HL-60 (cell line): ENCODE results near the gene GNAI1.

Experiments used
- POLR2AphosphoS5 ChIP-seq: IDR thresholded peaks from 2 replicates; pipeline ENCODE4 v1.6.1; 2012; ENCODE audit warnings: low read depth
- TF ChIP-seq, protein P1 (sequence below): IDR thresholded peaks from one replicate; pipeline ENCODE4 v1.5.1; 2011; ENCODE audit warnings: low read length, control low read depth, inconsistent platforms; ENCODE audit not compliant: insufficient read depth
- TF ChIP-seq, protein P2 (sequence below): IDR thresholded peaks from 2 replicates; pipeline ENCODE4 v1.6.1; 2012; ENCODE audit warnings: low read depth; ENCODE audit not compliant: insufficient replicate concordance

DNA sequence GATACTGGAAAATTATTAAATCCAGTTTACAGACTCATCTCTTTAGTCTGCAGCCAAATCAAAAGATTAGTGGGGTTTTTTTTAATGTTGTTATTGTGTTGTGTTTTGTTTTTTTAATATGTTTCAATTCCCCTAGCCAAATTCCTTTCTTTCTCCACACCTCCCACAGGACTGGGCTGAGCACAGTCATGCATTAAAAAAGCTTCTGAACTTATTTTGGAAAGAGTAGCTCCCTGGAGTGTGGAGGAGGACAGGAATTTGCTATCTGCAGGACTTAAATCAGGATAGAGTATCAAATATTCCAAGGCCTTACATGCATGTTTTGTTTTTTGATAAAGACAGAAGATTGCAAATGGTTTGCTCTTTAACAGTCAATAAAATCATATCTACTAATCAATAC, 90.7 kb downstream of the GNAI1 start:
- TF ChIP-seq, protein P1, sequence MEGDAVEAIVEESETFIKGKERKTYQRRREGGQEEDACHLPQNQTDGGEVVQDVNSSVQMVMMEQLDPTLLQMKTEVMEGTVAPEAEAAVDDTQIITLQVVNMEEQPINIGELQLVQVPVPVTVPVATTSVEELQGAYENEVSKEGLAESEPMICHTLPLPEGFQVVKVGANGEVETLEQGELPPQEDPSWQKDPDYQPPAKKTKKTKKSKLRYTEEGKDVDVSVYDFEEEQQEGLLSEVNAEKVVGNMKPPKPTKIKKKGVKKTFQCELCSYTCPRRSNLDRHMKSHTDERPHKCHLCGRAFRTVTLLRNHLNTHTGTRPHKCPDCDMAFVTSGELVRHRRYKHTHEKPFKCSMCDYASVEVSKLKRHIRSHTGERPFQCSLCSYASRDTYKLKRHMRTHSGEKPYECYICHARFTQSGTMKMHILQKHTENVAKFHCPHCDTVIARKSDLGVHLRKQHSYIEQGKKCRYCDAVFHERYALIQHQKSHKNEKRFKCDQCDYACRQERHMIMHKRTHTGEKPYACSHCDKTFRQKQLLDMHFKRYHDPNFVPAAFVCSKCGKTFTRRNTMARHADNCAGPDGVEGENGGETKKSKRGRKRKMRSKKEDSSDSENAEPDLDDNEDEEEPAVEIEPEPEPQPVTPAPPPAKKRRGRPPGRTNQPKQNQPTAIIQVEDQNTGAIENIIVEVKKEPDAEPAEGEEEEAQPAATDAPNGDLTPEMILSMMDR = no peak
- TF ChIP-seq POLR2AphosphoS5 = no peak
- TF ChIP-seq, protein P2, sequence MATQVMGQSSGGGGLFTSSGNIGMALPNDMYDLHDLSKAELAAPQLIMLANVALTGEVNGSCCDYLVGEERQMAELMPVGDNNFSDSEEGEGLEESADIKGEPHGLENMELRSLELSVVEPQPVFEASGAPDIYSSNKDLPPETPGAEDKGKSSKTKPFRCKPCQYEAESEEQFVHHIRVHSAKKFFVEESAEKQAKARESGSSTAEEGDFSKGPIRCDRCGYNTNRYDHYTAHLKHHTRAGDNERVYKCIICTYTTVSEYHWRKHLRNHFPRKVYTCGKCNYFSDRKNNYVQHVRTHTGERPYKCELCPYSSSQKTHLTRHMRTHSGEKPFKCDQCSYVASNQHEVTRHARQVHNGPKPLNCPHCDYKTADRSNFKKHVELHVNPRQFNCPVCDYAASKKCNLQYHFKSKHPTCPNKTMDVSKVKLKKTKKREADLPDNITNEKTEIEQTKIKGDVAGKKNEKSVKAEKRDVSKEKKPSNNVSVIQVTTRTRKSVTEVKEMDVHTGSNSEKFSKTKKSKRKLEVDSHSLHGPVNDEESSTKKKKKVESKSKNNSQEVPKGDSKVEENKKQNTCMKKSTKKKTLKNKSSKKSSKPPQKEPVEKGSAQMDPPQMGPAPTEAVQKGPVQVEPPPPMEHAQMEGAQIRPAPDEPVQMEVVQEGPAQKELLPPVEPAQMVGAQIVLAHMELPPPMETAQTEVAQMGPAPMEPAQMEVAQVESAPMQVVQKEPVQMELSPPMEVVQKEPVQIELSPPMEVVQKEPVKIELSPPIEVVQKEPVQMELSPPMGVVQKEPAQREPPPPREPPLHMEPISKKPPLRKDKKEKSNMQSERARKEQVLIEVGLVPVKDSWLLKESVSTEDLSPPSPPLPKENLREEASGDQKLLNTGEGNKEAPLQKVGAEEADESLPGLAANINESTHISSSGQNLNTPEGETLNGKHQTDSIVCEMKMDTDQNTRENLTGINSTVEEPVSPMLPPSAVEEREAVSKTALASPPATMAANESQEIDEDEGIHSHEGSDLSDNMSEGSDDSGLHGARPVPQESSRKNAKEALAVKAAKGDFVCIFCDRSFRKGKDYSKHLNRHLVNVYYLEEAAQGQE = no peak
